GM18873 (cell line): ENCODE results near the gene PPP1R11.
"Not testable (repeated sequence)": the region's sequence is repeated elsewhere in the genome, so short reads cannot be mapped to it uniquely, and the experiment has no call there.

Experiments used
- ATAC-seq: cut with Tn5 transposase; IDR thresholded peaks from one replicate; pipeline ENCODE4 v1.9.1; 2021; ENCODE audit warnings: mild to moderate bottlenecking, moderate library complexity, moderate number of reproducible peaks; ENCODE audit not compliant: unreplicated experiment, low FRiP score

The PPP1R11 gene

GRCh38 chr6:30066577-30067459, at the start of gene PPP1R11:
Gene PPP1R11 (plus strand): TSS chr6:30067198. CDS start chr6:30067411, 213 bp downstream.
- ATAC-seq: peak; percentile 91

GRCh38 chr6:30019819-30020218, 47.2 kb upstream of the PPP1R11 start:
- no peak for ATAC-seq

- no peak for ATAC-seq
These were observed 46.4 kb upstream of the PPP1R11 start for GRCh38 chr6:30020626-30021025.

- ATAC-seq: no peak
These were observed 44.8 kb upstream of the PPP1R11 start for GRCh38 chr6:30022189-30022588.

- not testable (repeated sequence) for ATAC-seq
These were observed 44.3 kb upstream of the PPP1R11 start for GRCh38 chr6:30022712-30023111.

- ATAC-seq: no peak
These were observed 41.8 kb upstream of the PPP1R11 start for GRCh38 chr6:30025186-30025585.

GRCh38 chr6:30029588-30029987, 37.4 kb upstream of the PPP1R11 start:
- no peak for ATAC-seq

GRCh38 chr6:30031381-30031780, 35.6 kb upstream of the PPP1R11 start:
- ATAC-seq: no peak

GRCh38 chr6:30033440-30033839, 33.6 kb upstream of the PPP1R11 start:
- ATAC-seq: not testable (repeated sequence)

GRCh38 chr6:30035784-30036183, 31.2 kb upstream of the PPP1R11 start:
- ATAC-seq: no peak

- no peak for ATAC-seq
These were observed 29.7 kb upstream of the PPP1R11 start for GRCh38 chr6:30037182-30037788.

GRCh38 chr6:30041221-30041620, 25.8 kb upstream of the PPP1R11 start:
- ATAC-seq: no peak

- ATAC-seq: no peak
These were observed 25.2 kb upstream of the PPP1R11 start for GRCh38 chr6:30041821-30042220.

GRCh38 chr6:30042476-30042875, 24.5 kb upstream of the PPP1R11 start:
- ATAC-seq: no peak

GRCh38 chr6:30042914-30043313, 24.1 kb upstream of the PPP1R11 start:
- no peak for ATAC-seq

- ATAC-seq: no peak
These were observed 23.3 kb upstream of the PPP1R11 start for GRCh38 chr6:30043744-30044143.

GRCh38 chr6:30044630-30045029, 22.4 kb upstream of the PPP1R11 start:
- no peak for ATAC-seq

GRCh38 chr6:30047220-30047619, 19.8 kb upstream of the PPP1R11 start:
- ATAC-seq: no peak

GRCh38 chr6:30053682-30054081, 13.3 kb upstream of the PPP1R11 start:
- ATAC-seq: no peak

GRCh38 chr6:30055513-30055912, 11.5 kb upstream of the PPP1R11 start:
- no peak for ATAC-seq

- no peak for ATAC-seq
These were observed 6.3 kb upstream of the PPP1R11 start for GRCh38 chr6:30060606-30061091.
